Measurements from ENCODE around the gene PEX13. TPM values are rescaled to one million over a fixed set of nuclear protein-coding genes. Genes with fewer than 3 reads are reported as not detected.
A peak's percentile ranks its signal among the peaks of the same experiment; 100 is the strongest.
"Not testable (repeated sequence)": the region's sequence is repeated elsewhere in the genome, so short reads cannot be mapped to it uniquely, and the experiment has no call there.

The PEX13 gene
- polyA plus RNA-seq, 1 donor, result 30.1 TPM

DNA sequence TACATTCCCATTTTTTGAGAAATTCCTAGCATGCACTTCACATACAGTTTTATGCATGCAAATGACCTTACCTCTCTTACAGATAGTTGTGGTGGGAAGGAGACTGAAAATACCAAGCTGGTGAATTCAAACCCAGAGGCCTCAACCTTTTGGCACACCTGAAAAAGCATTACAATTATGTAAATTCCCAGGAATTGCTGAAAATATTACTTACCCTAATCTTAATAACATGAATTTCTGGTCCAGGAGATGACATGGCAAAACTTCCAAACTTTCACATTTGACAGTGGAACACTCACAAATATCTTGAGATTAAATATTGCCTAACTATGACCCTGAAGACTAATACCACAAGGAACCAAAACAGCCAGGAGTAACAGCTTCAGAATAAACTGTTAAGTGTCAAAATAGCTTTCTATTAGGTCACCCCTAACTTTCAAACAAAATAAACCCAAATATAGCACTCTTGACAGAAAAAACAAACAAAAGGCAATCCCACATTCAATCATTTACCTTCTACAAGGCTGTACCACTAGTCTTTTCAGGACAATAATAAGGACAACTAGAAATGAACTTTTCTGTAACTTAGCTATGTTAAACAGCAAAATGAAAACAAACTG, 10.9 kb upstream of the PEX13 start:
- no peak for DNase-seq

DNA sequence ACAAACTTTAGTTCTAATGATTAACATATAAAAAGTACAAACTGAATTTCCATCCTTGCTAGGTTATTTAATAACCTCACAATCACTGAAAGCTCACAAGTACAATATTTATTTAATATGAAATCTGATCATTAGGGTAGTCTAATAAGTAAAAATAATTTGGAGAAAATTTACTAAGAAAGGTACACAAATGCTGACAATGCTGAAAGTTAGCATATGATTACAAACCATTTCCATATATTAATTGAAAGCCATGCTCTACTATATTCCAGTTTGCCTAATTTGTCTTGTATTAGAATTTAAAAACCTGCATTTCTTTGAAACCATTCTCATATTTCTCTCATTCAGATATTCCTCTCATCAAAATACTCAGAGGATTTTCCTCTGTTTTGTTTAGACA, 8.2 kb upstream of the PEX13 start:
- DNase-seq, result no peak

DNA sequence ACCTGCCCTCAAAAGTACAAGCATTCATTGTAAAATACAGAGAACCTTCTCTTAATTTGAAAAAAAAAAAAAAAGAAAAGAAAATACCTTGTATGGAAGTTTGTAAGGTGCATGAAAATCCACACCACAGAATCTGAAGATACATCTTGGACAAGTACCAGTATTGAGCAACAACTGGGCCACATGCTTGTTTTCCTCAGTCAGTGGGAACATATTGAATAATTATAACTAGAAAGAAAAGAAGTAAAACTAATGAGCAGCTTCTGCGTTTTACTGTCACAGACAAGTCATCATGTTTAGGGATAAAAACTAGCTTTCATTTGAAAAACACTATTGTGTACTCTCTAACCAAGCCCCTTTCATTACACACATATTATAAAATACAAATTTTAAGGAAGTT, 5.8 kb upstream of the PEX13 start:
- no peak for DNase-seq

DNA sequence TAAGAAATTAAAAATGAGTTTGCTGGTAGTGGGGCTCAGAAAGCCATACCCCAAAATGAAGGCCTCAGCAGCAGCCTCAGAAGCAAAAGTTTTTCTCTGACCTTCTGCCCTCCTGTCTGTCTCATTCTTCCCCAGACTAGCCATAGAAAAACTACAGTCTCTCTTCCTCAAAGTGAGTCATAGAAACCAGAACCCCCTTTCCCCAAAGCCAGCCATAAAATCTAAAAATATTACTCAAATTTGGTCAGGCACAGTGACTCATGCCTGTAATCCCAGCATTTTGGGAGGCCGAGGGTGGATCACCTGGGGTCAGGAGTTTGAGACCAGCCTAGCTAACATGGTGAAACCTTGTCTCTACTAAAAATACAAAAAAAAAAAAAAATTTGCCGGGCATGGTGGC, 5.2 kb upstream of the PEX13 start:
- DNase-seq, result not testable (repeated sequence)

DNA sequence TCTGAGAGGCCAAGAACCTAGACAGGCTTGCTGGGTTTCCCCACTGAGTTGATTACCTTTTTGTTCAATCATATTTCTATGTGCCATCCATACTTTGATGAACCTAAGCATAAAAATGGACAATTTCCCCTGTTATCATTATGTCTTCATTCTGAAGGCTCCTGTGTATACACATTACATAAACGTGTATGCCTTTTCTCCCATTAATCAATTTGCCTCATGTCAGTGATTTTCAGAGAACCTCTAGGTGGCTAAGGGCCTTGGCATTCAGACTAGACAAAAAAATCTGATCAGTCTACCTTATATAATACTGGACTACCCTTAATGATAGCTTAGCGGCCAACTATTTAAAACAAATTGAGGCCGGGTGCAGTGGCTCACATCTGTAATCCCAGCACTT, 4.1 kb upstream of the PEX13 start:
- no peak for DNase-seq

DNA sequence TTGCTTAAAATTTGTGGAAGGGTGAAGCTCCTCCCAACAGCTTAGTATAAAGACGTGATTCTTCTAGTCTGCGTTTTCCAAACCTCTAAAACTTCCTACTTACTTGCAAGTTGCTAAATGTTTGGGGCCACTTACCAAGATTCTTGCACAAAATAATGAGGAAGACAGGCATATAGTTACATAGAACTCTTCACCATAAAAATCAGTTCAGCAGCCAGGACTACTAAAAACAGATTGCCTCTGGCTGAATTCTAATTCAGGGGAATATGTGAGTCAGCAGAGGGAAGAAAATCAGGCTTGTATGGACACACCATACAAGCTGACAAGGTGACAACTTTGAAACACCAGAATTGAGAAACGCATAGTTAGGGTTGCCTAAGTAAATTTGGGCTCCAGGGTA, 2.8 kb upstream of the PEX13 start:
- no peak for DNase-seq

DNA sequence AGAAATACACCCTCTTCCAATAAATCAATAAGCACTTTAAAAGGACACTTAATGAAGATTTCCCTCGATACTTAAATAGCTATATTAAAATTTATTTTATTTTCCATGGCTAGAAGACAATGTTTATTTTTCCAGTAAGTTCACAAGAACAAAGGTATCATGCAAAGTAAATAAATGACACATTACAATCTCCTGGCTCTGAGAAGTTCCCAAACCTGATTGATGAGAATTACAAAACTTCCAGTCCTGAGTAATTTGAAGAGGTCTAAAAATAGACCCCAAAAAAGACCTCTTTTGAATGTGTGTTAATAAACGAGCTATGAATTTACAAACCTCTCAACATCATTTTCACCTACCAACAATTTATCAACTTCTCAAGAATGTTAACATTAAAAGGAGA, 1.5 kb upstream of the PEX13 start:
- no peak for DNase-seq

DNA sequence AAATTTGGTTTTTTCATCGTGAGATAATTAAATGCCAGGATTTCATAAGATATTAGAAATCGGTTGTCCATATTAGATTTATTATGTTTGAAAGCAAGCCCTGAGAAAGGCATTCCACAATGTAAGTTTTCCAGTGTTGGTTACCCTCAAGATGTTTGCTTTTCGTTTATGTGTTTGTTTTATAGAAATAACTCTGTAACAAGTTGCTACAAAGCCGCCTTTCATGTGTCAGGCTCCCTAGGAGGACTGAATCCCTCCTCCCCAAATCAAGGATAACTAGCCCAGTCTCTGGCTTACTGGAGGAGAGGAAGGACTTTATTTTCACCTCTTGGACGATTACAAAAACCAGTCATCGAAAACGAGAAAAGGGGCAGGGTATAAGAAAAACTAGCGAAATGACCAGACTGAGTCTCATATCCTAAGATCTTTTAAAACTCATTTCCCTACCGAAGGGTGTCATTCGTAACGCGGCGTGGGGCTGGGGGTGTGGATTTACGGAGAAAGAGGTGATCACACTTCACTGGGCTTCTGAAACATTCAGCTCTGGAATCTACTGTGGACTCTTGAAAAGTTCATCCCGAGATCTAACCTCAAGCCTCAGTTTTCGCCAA, 1.0 kb upstream of the PEX13 start:
- no peak for DNase-seq

DNA sequence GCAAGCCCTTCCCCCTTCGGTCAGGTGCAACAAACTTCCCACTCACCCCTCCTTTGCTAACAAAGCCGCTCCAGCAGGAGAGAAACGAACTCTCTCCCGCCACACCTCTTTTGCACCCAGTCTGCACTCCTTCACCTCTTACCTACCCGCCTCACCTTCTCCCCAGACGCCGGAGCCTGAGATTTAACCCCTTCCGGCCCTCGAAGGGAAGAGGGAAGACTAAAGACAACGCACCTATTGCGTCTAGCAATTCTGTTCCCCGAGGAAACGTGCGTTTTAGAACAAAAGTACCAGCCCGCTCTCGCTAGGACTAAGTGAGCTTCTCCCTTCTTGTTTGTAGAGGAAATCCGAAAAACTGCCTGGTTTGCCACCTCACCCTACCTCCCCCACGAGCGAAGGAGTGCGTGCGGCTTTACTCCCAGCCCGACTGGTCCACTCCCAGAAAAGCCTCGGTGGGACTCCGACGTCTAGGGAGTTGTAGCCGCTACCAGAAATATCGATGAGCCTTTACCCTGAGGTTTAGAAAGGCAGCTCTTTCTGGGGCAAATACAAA, 441 bp upstream of the PEX13 start:
- peak; percentile 88 for DNase-seq

DNA sequence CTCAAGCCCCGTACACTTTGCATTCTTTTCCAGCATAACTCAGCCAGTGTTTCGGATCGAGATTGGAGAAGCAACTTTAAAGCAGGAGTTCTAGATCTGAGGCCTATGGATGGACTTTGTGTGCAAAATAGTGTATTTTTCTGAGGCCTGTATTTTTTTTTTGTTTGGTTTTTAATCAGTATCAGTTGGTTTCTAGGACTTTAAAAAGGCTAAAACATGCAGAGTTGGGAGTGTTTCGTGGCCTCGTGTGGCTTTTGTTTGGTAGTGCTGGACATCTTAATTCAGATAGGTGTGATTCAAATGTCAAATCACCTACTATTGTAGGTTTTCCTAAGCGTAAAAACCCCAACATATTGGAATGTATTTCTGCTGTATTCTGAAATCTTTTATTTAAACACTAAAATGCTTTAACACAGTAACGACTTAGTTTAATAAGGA, 817 bp downstream of the PEX13 start:
- DNase-seq, result peak; percentile 46

DNA sequence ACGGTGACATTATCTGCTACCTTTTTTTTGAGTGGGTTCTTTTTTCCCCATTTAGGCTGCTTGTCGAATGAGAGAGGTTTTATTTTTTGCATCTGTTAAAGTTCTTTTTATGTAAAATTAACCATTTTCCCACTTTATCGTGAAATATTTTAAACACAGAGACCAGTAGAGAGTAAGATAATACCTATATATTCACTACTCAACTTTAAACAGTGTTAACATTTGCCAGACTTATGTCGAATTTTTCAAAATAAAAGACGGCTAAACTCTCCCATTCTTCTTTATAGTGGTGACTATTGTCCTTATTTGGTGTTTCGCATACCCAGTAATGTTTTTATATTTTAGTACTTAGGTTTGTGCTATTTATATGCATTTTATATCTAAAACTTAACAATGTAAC, 1.3 kb downstream of the PEX13 start:
- no peak for DNase-seq

DNA sequence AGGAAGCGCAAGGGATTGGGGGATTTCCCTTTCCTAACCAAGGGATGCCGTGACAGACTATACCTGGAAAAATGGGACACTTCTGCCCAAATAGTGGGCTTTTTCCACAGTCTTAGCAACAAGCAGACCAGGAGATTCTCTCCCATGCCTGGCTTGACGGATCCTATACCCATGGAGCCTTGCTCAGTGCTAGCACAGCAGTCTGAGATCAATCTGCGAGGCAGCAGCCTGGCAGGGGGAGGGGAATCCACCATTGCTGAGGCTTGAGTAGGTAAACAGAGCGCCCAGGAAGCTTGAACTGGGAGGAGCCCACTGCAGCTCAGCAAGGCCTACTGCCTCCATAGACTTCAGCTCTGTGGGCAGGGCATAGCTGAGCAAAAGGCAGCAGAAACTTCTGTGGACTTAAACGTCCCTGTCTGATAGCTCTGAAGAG, 3.7 kb downstream of the PEX13 start:
- no peak for DNase-seq

DNA sequence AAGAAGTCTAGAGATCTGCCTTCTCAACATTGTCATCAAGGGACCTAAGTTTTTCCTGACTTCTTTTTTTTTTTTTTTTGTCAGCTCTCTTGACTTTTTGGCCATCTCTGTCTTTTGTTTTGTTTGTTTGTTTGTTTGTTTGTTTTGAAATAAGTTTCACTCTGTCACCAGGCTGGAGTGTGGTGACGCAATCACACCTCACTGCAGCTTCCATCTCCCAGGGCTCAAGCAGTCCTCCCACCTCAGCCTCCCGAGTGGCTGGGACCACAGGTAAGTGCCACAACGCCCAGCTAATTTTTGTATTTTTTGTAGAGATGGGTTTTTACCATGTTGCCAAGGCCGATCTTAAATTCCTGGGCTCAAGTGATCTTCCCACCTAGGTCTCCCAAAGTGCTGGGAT, 6.2 kb downstream of the PEX13 start:
- no peak for DNase-seq

DNA sequence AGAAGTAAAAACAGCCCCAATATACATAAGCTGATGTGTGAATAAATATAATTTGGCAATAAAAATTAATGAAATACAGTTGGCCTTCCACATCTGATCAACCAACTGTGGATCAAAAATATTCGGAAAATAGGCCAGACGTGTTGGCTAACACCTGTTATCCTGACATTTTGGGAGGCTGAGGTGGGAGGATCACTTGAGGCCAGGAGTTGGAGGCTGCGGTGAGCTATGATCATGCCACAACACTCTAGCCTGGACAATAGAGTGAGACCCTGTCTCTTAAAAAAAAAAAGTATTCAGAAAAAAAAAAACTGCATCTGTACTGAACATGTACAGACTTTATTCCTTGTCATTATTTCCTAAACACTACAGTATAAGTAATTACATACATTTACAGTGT, 12.0 kb downstream of the PEX13 start:
- DNase-seq, result no peak

DNA sequence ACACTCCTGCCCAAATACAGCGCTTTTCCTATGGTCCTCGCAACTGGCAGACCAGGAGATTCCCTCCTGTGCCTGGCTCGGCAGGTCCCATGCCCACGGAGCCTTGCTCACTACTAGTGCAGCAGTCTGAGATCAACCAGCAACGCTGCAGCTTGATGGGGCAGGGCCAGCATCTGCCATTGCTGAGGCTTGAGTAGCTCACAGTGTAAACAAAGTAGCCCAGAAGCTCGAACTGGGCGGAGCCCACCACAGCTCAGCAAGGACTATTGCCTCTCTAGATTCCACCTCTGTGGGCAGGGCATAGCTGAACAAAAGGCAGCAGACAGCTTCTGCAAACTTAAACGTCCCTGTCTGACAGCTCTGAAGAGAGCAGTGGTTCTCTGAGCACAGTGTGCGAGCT, 17.1 kb downstream of the PEX13 start:
- DNase-seq, result not testable (repeated sequence)

DNA sequence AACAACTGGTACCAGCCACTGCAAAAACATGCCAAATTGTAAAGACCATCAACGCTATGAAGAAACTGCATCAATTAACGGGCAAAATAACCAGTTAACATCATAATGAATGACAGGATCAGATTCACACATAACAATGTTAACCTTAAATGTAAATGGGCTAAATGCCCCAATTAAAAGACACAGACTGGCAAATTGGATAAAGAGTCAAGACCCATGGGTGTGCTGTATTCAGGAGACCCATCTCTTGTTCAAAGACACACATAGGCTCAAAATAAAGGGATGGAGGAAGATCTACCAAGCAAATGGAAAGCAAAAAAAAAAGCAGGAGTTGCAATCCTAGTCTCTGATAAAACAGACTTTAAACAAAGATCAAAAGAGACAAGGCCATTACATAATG, 19.1 kb downstream of the PEX13 start:
- not testable (repeated sequence) for DNase-seq

DNA sequence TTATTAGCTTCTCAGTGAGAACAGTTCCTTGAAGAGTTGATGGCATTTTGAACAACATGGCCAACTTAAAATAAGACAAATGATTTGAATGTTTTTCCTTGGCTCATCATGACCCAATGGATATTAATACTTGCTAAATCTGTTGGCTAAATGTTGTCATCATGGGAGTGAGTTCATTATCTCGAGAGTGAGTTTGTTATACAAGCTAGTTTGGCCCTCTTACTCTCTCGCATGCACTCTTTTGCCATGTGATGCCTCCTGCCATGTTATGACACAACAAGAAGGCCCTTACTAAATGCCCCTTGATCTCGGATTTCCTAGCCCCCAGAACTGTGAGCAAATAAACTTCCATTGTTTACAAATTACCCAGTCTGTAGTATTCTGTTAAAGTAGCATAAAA, 25.3 kb downstream of the PEX13 start:
- DNase-seq, result no peak

DNA sequence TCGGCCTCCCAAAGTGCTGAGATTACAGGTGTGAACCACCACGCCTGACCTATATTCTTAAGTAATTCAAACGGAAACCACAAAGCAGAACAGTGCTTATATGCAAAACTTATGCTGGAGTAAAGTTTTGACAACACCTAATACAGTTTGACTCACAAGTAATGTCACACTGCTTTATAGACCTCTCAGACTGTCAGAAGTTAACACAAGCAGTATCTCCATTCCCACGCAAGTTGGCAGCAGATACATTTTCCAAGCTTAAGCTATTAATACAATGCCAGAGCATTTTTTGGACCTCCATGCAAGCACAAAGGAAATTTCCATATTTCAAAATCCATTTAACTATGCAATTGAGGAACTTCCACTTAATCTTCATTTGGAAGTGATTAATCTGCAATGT, 27.1 kb downstream of the PEX13 start:
- DNase-seq, result no peak

DNA sequence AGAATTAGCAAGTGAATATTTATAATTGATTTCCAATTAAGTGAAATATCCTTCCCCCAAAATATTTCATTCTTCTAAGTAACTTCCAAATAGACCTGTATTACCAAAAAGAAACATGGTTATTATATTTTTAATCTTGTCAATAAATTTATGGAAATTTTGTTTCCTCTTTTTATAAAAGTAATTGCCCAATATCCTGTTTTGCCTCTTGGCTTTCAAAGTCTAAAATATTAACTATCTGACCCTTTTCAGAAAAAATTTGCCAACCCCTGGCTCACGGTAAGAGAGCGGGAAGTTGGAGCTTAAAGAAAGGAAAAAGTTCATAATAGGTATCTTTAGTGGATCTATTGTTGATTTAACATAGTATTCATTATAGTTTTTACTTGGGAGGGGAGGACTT, 27.7 kb downstream of the PEX13 start:
- DNase-seq, result no peak

DNA sequence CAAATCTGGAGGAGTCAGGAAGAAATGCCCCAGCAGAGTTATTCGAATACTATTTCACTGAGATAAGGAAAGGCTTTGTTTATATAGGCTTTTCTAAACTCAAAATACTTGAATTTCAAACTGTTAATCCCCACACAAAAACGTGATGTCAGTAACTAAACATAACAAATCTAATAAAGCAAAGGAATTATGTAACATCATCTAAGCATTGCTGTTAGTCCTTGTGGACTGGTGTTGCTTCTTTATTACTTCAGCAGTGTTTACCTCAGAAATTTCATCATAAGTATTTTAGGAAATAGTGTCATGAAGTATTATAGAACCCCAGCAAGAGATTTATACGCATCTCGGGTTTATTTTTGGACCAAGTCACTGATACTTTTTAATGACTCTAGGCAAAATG, 28.5 kb downstream of the PEX13 start:
- no peak for DNase-seq

DNA sequence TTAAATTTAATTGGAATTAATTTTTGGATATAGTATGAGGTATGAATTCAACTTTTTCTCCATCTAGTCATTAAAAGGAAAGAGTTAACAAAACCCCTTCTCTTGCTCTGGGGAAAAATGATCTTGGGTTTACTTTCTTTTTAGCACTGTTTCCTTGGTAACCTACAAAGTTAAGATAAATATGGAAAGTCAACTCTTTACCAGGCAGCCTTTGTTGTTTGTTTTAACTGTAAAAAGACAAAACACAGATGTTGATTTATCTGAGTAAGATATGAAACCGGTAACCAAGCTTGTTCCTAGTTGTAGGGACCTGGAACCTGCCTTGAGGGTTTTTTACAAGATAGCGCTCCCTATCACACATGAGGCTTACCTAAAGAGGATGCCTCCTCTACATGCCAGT, 38.0 kb downstream of the PEX13 start:
- DNase-seq, result no peak

DNA sequence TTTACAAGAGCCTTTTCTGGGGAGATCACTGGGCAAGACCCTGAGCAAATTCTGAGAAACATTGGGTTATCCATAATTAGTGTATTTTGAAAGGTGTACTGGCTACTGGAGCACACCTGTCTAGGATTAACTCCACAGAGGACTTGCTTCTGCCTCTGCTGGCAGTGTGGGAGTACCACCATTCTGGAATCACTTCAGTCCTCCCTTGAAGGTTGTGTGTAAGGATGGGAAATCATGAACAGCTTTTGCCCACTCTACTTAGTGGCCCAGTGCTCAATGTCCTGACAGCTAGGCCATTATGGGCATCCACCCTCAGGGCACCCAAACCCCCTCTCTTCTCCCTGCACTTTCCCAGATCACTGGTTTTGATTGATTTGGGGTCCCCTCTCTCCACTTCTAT, 40.0 kb downstream of the PEX13 start:
- no peak for DNase-seq

DNA sequence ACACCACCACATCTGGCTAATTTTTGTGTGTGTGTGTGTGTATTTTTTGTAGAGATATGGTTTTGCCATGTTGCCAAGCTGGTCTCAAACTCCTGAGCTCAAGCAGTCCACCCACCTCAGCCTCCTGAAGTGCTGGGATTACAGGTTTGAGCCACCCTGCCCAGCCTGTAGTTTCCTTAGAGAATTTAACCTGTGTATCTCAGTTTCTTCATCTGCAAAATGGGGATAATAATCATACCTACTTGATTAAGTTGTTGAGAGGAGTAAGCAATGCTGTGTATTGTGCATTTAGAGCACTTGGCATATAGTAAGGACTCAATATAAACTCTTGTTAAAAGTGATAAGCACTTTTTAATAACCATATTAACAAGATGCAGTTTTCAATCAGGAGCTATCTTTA, 41.9 kb downstream of the PEX13 start:
- no peak for DNase-seq

All from left kidney (tissue), 2 donors.